Measurements from ENCODE around the gene IPO11. TPM values are rescaled to one million over a fixed set of nuclear protein-coding genes. Genes with fewer than 3 reads are reported as not detected.
"Not testable (repeated sequence)": the region's sequence is repeated elsewhere in the genome, so short reads cannot be mapped to it uniquely, and the experiment has no call there.

IPO11 gene
- total RNA-seq, 1 donor from 2014 or later: 57.6 TPM

GRCh38 chr5:62594364-62594984, 181.9 kb downstream of the IPO11 start:
- DNase-seq (ENCODE audit: extremely low read depth, low read depth, low spot score): no peak

- DNase-seq (ENCODE audit: extremely low read depth, low read depth, low spot score): no peak
These were observed 183.5 kb downstream of the IPO11 start for GRCh38 chr5:62596096-62596495.

- no peak for DNase-seq (ENCODE audit: extremely low read depth, low read depth, low spot score)
These were observed 184.1 kb downstream of the IPO11 start for GRCh38 chr5:62596691-62597090.

- DNase-seq (ENCODE audit: extremely low read depth, low read depth, low spot score): no peak
These were observed 184.8 kb downstream of the IPO11 start for GRCh38 chr5:62597314-62597713.

GRCh38 chr5:62600560-62601252, 188.1 kb downstream of the IPO11 start:
- DNase-seq (ENCODE audit: extremely low read depth, low read depth, low spot score): no peak

- no peak for DNase-seq (ENCODE audit: extremely low read depth, low read depth, low spot score)
These were observed 191.4 kb downstream of the IPO11 start for GRCh38 chr5:62603934-62604333.

- DNase-seq (ENCODE audit: extremely low read depth, low read depth, low spot score): no peak
These were observed 193.1 kb downstream of the IPO11 start for GRCh38 chr5:62605638-62606037.

- no peak for DNase-seq (ENCODE audit: extremely low read depth, low read depth, low spot score)
These were observed 194.3 kb downstream of the IPO11 start for GRCh38 chr5:62606878-62607277.

- DNase-seq (ENCODE audit: extremely low read depth, low read depth, low spot score): no peak
These were observed 195.1 kb downstream of the IPO11 start for GRCh38 chr5:62607615-62608014.

GRCh38 chr5:62608529-62609511, 196.3 kb downstream of the IPO11 start:
- DNase-seq (ENCODE audit: extremely low read depth, low read depth, low spot score): no peak

GRCh38 chr5:62614355-62614754, 201.8 kb downstream of the IPO11 start:
- no peak for DNase-seq (ENCODE audit: extremely low read depth, low read depth, low spot score)

- no peak for DNase-seq (ENCODE audit: extremely low read depth, low read depth, low spot score)
These were observed 204.2 kb downstream of the IPO11 start for GRCh38 chr5:62616615-62617277.

- no peak for DNase-seq (ENCODE audit: extremely low read depth, low read depth, low spot score)
These were observed 205.4 kb downstream of the IPO11 start for GRCh38 chr5:62617943-62618342.

- DNase-seq (ENCODE audit: extremely low read depth, low read depth, low spot score): no peak
These were observed 208.2 kb downstream of the IPO11 start for GRCh38 chr5:62620761-62621160.

- no peak for DNase-seq (ENCODE audit: extremely low read depth, low read depth, low spot score)
These were observed 208.7 kb downstream of the IPO11 start for GRCh38 chr5:62621280-62621679.

- no peak for DNase-seq (ENCODE audit: extremely low read depth, low read depth, low spot score)
These were observed 210.7 kb downstream of the IPO11 start for GRCh38 chr5:62623271-62623670.

GRCh38 chr5:62624436-62624835, 211.9 kb downstream of the IPO11 start:
- DNase-seq (ENCODE audit: extremely low read depth, low read depth, low spot score): not testable (repeated sequence)

GRCh38 chr5:62626534-62626933, 214.0 kb downstream of the IPO11 start:
- no peak for DNase-seq (ENCODE audit: extremely low read depth, low read depth, low spot score)

GRCh38 chr5:62627121-62627520, 214.6 kb downstream of the IPO11 start:
- no peak for DNase-seq (ENCODE audit: extremely low read depth, low read depth, low spot score)

- DNase-seq (ENCODE audit: extremely low read depth, low read depth, low spot score): no peak
These were observed 215.3 kb downstream of the IPO11 start for GRCh38 chr5:62627901-62628300.
